ENCODE results near the gene NOC4L. TPM values are rescaled to one million over a fixed set of nuclear protein-coding genes. Genes with fewer than 3 reads are reported as not detected.

Gene NOC4L
- total RNA-seq, 1 experiment from 2014 or later = 36.5 TPM

GRCh38 chr12:132170637-132171292 is 26.5 kb downstream of the NOC4L start:
- H2BK20ac ChIP-seq (ENCODE audit: low read depth, low read length, poor library complexity, severe bottlenecking) = no peak overlapping the region
- H4K5ac ChIP-seq (ENCODE audit: insufficient read length, low read depth, low read length) = no peak overlapping the region
- Mint-ChIP-seq H3K27ac (no peak overlapping the region), H3K27me3 (ENCODE audit: low read depth) (peaks cover 72% of the 10 kb centered on the region), H3K36me3 (ENCODE audit: insufficient read depth in 1 of 3, low read depth in 3 of 3) (peaks cover 0 to 6% (median 0%) of the 10 kb centered on the region in 3 experiments; a peak in 1 of 7 replicates), H3K4me1 (peaks cover 0 to 3% of the 10 kb centered on the region in 2 experiments; a peak in 1 of 4 replicates), H3K4me3 (no peak overlapping the region), H3K9me3 (peaks cover 9 to 13% of the 10 kb centered on the region in 2 experiments; a peak in 4 of 5 replicates)
- H3K4me2 ChIP-seq (ENCODE audit: insufficient read depth, insufficient read length, low read length) = no peak overlapping the region
- WGBS (ENCODE audit: extremely low coverage, insufficient read length, low lambda C conversion rate) = no CpG with 5 or more reads among the region's 33 CpGs
- no peak overlapping the region for H3K4ac ChIP-seq (ENCODE audit: low read depth, low read length)
- no peaks in the 10 kb centered on the region for H3K4me1 ChIP-seq (ENCODE audit: insufficient read depth, low read length)
- H2BK12ac ChIP-seq (ENCODE audit: insufficient read length, low read depth, low read length) = no peak overlapping the region
- no peak overlapping the region for H4K8ac ChIP-seq (replicated peaks; ENCODE audit: insufficient read length, low read depth, low read length)
- H3K23me2 ChIP-seq (ENCODE audit: insufficient read length, low read depth, low read length, poor library complexity, severe bottlenecking) = no peaks in the 10 kb centered on the region
- no peak overlapping the region for H3K56ac ChIP-seq (ENCODE audit: insufficient read length, low read depth, low read length)
- no peaks in the 10 kb centered on the region for H3K79me1 ChIP-seq (ENCODE audit: insufficient read depth, low read depth, low read length, poor library complexity, severe bottlenecking)
- H3T11ph ChIP-seq (ENCODE audit: low read length) = no peak overlapping the region
- no peaks in the 10 kb centered on the region for H4K20me1 ChIP-seq (ENCODE audit: control insufficient read depth, insufficient read depth, insufficient read length)
- H3K9ac ChIP-seq (ENCODE audit: extremely low read depth, insufficient read length, low read length) = no peak overlapping the region
- no peak for DNase-seq
- H3K9me3 ChIP-seq (ENCODE audit: control insufficient read depth, low read depth, low read length) = no peaks in the 10 kb centered on the region
- H3K27ac ChIP-seq (ENCODE audit: insufficient read length, low read depth, low read length) = no peak overlapping the region
- no peak overlapping the region for H2BK15ac ChIP-seq (ENCODE audit: low read depth, low read length)
- no peak overlapping the region for H3K23ac ChIP-seq (ENCODE audit: insufficient read length, low read depth, low read length)
- no peak overlapping the region for H4K91ac ChIP-seq (ENCODE audit: insufficient read length, low read depth, low read length)
- H2BK5ac ChIP-seq (ENCODE audit: insufficient read length, low read length) = no peak overlapping the region
- H2BK120ac ChIP-seq (ENCODE audit: low read depth, low read length, poor library complexity, severe bottlenecking) = no peak overlapping the region
- no peaks in the 10 kb centered on the region; the same call in 1 of the 2 replicates for H3K27me3 ChIP-seq (ENCODE audit: insufficient read depth, low read length)
- H2AFZ ChIP-seq (ENCODE audit: low read length) = no peak overlapping the region
- TF ChIP-seq CTCF (conservative IDR thresholded peaks at IDR 0.05) = no peak
- no peak overlapping the region for H3K14ac ChIP-seq (ENCODE audit: insufficient read depth, low read length)
- no peak overlapping the region for H3K18ac ChIP-seq (ENCODE audit: insufficient read length, low read depth, low read length)
- no peaks in the 10 kb centered on the region for H3K79me2 ChIP-seq (ENCODE audit: insufficient read depth, low read length)
- H2AK5ac ChIP-seq (ENCODE audit: insufficient read length, low read length) = no peak overlapping the region
